ENCODE measurements around the gene HAS3.

DNA sequence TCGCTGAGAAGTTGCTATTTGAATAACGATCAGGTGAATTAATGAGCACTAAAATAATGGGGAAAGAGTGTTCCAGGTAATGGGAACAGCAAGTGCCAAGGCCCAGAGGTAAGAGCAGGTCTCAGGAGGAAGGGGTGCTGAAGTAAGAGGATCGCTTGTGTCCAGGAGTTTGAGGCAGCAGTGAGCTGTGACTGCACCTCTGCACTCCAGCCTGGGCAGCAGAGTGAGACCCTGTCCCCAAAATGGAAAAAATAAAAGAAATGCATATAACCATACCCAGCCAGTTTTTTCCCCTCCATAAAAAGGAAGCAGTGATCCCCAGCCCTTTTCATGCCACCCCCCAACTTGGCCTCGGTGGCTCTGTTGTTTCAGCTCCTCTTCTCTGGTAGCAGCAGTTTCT, 16.8 kb upstream of the HAS3 start:
- no peak for TF ChIP-seq POLR2A (IDR thresholded peaks at IDR 0.05)
- TF ChIP-seq, protein P1, sequence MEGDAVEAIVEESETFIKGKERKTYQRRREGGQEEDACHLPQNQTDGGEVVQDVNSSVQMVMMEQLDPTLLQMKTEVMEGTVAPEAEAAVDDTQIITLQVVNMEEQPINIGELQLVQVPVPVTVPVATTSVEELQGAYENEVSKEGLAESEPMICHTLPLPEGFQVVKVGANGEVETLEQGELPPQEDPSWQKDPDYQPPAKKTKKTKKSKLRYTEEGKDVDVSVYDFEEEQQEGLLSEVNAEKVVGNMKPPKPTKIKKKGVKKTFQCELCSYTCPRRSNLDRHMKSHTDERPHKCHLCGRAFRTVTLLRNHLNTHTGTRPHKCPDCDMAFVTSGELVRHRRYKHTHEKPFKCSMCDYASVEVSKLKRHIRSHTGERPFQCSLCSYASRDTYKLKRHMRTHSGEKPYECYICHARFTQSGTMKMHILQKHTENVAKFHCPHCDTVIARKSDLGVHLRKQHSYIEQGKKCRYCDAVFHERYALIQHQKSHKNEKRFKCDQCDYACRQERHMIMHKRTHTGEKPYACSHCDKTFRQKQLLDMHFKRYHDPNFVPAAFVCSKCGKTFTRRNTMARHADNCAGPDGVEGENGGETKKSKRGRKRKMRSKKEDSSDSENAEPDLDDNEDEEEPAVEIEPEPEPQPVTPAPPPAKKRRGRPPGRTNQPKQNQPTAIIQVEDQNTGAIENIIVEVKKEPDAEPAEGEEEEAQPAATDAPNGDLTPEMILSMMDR (IDR thresholded peaks at IDR 0.05) = no peak

All from heart left ventricle (tissue), 13 donors.